GM19452 (cell line): ENCODE data around the gene COL18A1.
"Not testable (repeated sequence)": the region's sequence is repeated elsewhere in the genome, so short reads cannot be mapped to it uniquely, and the experiment has no call there.

Source experiments
- ATAC-seq: cut with Tn5 transposase; IDR thresholded peaks from one replicate; pipeline ENCODE4 v1.9.1; 2021; ENCODE audit not compliant: unreplicated experiment

Gene COL18A1

GRCh38 chr21:45491056-45491455, 86.1 kb downstream of the COL18A1 start:
- ATAC-seq = no peak

GRCh38 chr21:45491623-45492022, 86.7 kb downstream of the COL18A1 start:
- no peak for ATAC-seq

- ATAC-seq = no peak
These were observed 87.8 kb downstream of the COL18A1 start for GRCh38 chr21:45492765-45493164.

GRCh38 chr21:45493401-45494001, 88.5 kb downstream of the COL18A1 start:
- ATAC-seq = no peak

- no peak for ATAC-seq
These were observed 89.3 kb downstream of the COL18A1 start for GRCh38 chr21:45494135-45494850.

- no peak for ATAC-seq
These were observed 90.1 kb downstream of the COL18A1 start for GRCh38 chr21:45494851-45495680.

- ATAC-seq = no peak
These were observed 91.4 kb downstream of the COL18A1 start for GRCh38 chr21:45496151-45496967.

GRCh38 chr21:45496968-45497845, 92.2 kb downstream of the COL18A1 start:
- no peak for ATAC-seq

GRCh38 chr21:45497846-45498645, 93.1 kb downstream of the COL18A1 start:
- no peak for ATAC-seq

GRCh38 chr21:45498646-45499000, 93.7 kb downstream of the COL18A1 start:
- ATAC-seq = no peak

GRCh38 chr21:45499201-45499750, 94.3 kb downstream of the COL18A1 start:
- ATAC-seq = no peak

- ATAC-seq = no peak
These were observed 95.1 kb downstream of the COL18A1 start for GRCh38 chr21:45499970-45500577.

- not testable (repeated sequence) for ATAC-seq
These were observed 96.4 kb downstream of the COL18A1 start for GRCh38 chr21:45501081-45502005.

- ATAC-seq = no peak
These were observed 97.0 kb downstream of the COL18A1 start for GRCh38 chr21:45502006-45502345.

- no peak for ATAC-seq
These were observed 97.6 kb downstream of the COL18A1 start for GRCh38 chr21:45502600-45502999.

- not testable (repeated sequence) for ATAC-seq
These were observed 98.3 kb downstream of the COL18A1 start for GRCh38 chr21:45503226-45503625.

- no peak for ATAC-seq
These were observed 99.1 kb downstream of the COL18A1 start for GRCh38 chr21:45504021-45504515.
